HS-27A (cell line): ENCODE results near the gene OR5H6.
"Not testable (repeated sequence)": the region's sequence is repeated elsewhere in the genome, so short reads cannot be mapped to it uniquely, and the experiment has no call there.

Experiments used
- DNase-seq: peaks from one replicate; pipeline ENCODE4 v3.0.0-alpha.2; 2012; ENCODE audit warnings: low read depth, missing footprints

OR5H6 gene

GRCh38 chr3:98263944-98264343 lies at the start of gene OR5H6:
OR5H6 (plus strand) TSS chr3:98264244; CDS start chr3:98264333, 89 bp downstream.
- DNase-seq = no peak

- DNase-seq = no peak
Measured at GRCh38 chr3:98215051-98215450, 49.0 kb upstream of the OR5H6 start.

GRCh38 chr3:98223907-98224672 lies 40.0 kb upstream of the OR5H6 start:
- no peak for DNase-seq

- no peak for DNase-seq
Measured at GRCh38 chr3:98232489-98232888, 31.6 kb upstream of the OR5H6 start.

GRCh38 chr3:98233468-98233867 lies 30.6 kb upstream of the OR5H6 start:
- DNase-seq = no peak

GRCh38 chr3:98240131-98240530 lies 23.9 kb upstream of the OR5H6 start:
- no peak for DNase-seq

GRCh38 chr3:98242155-98242554 lies 21.9 kb upstream of the OR5H6 start:
- no peak for DNase-seq

GRCh38 chr3:98243843-98244242 lies 20.2 kb upstream of the OR5H6 start:
- no peak for DNase-seq

GRCh38 chr3:98246142-98246541 lies 17.9 kb upstream of the OR5H6 start:
- DNase-seq = peak; percentile 74

- not testable (repeated sequence) for DNase-seq
Measured at GRCh38 chr3:98256026-98256425, 8.0 kb upstream of the OR5H6 start.

- DNase-seq = no peak
Measured at GRCh38 chr3:98259707-98260106, 4.3 kb upstream of the OR5H6 start.

- DNase-seq = no peak
Measured at GRCh38 chr3:98262046-98262445, 2.0 kb upstream of the OR5H6 start.

- no peak for DNase-seq
Measured at GRCh38 chr3:98269846-98270245, 5.8 kb downstream of the OR5H6 start.

- no peak for DNase-seq
Measured at GRCh38 chr3:98272126-98272525, 8.1 kb downstream of the OR5H6 start.

- DNase-seq = no peak
Measured at GRCh38 chr3:98274914-98275313, 10.9 kb downstream of the OR5H6 start.

- DNase-seq = no peak
Measured at GRCh38 chr3:98282205-98282604, 18.2 kb downstream of the OR5H6 start, which contains the start of gene OR5H2. OR5H2 (plus strand) TSS chr3:98282505; CDS start chr3:98282903, 398 bp downstream.

GRCh38 chr3:98290916-98291315 lies 26.9 kb downstream of the OR5H6 start:
- DNase-seq = no peak

- no peak for DNase-seq
Measured at GRCh38 chr3:98291332-98291957, 27.4 kb downstream of the OR5H6 start.
